CD4-positive, alpha-beta T cell treated with Interleukin-17A for 4 hours (primary cell): ENCODE data around the gene IRS2.

Experiments
- DNase-seq: peaks from one replicate; pipeline ENCODE4 v3.0.0-alpha.2; 2020; ENCODE audit warnings: mixed read lengths

IRS2 gene

GRCh38 chr13:109727251-109727650 is 59.1 kb downstream of the IRS2 start:
- no peak for DNase-seq

DNA sequence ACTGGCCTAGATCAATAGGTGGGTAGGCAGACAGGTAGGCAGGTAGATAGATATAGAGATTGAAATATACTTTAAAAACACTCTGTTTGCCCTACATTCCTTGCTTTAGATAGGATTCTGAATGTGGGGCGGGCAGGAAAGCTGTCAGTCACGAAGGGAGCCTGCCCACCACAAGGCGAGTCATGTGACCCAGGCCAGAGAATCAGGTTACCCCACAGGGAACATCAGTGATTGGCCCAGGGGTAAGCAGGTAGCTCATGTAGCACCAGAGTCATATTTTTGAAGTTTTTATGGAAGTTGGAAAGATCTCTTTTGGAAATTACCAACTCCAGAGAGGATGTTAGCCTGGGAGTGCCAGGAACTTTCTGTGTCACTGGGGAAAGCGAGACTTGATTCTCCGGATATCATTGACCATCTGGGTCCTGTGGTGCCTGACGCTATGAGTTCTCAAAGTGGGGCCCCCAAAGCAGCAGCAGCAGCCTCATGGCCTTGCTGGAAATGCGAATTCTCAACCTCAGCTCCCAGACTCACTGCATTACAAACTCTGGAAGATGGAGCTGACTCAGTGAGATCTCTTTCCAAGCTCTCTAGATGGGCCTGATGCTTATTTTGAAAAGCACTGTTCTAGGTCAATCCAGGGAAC is 60.3 kb downstream of the IRS2 start:
- DNase-seq: no peak

DNA sequence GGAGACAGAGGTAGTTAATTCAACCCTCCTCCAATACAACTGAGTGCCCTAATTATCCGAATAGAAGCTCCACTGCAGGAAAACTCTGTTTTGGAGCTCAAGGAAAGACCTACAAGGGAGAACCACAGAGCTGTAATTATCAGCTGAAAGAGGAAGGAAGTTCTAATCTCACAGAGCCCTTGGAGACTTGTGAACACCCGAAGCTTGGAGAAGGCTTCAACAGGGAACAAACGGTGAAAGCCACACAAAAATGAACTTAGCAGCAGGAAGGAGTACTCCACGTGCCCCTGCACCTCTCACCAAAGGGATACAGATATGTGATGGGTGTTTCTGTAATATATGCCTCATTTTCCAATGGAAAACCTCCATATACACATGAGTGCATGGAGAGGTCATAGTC is 61.1 kb downstream of the IRS2 start:
- no peak for DNase-seq

DNA sequence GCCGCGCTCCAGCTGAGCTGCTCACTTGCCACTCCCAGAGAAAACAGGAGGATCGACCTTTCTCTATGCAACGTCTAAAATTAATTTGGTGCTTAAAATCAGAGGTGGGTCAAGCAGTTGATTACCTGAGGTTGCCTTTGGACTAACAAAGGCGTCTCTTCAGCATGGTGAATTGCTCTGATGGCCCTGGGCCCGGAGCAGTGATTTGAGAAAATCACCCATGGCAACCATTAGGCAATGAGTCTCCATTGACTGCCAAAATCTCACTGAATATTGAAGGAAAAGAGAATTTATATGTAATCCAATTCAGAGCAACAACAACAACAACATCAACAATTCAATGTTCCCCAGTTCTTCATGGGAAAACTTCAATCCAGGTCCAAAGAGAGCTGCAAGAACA is 61.8 kb downstream of the IRS2 start:
- no peak for DNase-seq

- DNase-seq: no peak
Measured at GRCh38 chr13:109723046-109723445, 63.3 kb downstream of the IRS2 start.

GRCh38 chr13:109722068-109722467 is 64.3 kb downstream of the IRS2 start:
- DNase-seq: no peak

GRCh38 chr13:109720758-109721184 is 65.6 kb downstream of the IRS2 start:
- DNase-seq: no peak

GRCh38 chr13:109719962-109720646 is 66.3 kb downstream of the IRS2 start:
- DNase-seq: no peak

GRCh38 chr13:109718726-109719125 is 67.7 kb downstream of the IRS2 start:
- DNase-seq: no peak

GRCh38 chr13:109717686-109718085 is 68.7 kb downstream of the IRS2 start:
- no peak for DNase-seq

DNA sequence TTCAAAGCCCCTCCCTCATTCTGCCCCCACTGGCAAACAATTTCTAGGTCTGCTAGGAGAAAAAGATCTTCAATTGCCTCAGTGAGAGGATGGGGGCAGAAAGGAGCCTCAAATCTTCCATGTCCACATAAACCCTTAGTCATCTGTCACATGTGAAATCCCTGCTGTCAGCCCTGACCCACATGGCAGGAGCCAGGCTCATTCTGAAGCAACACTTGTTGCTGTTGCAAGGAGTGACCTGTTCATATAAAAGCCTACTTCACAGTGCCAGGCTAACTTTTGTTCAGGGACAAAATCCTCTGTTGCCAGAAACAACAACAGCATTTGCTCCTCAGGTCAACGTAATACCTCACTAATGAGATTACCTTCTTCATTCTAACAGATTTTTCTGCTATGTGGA is 70.5 kb downstream of the IRS2 start:
- no peak for DNase-seq

DNA sequence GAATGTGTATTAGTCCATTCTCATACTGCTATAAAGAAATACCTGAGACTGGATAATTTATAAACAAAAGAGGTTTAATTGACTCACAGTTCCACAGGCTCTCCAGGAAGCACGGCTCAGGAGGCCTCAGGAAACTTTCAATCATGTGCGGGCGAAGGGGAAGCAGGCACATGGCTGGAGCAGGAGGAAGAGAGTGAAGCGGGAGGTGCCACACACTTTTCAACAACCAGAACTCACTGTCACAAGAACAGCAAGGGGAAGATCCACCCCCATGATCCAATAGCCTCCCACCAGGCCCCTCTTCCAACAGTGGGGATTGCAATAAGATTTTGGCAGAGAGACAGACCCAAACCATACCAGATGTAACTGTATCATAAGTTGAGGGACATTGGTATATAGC is 72.7 kb downstream of the IRS2 start:
- no peak for DNase-seq

DNA sequence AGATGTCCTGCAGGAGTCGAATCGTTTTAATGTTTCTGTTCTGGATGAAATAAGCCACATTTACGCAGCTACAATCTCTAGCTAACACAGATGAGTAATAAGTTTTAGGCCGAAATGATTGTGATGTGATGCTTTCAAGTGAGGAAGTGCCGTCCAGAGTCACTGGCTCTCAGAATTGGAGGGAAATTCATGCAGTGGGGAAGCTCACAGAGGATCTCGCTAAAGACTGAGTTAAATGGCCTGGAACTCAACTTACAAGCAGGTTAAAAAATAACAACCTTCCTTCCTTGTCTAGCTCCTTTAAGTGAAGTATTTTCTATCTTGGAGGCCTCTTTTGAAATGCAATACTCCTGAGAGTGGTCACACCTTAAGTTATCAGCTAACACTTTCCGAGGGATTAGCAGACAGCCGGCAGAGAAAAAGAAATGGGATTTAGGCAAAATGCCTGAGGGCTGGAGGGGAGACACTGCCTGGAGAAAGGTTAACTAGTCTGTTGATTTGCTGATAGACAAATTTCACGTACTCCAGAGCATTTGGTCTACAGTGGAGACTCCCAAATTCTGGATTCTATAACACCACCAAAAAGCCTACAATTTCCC is 74.2 kb downstream of the IRS2 start:
- no peak for DNase-seq

DNA sequence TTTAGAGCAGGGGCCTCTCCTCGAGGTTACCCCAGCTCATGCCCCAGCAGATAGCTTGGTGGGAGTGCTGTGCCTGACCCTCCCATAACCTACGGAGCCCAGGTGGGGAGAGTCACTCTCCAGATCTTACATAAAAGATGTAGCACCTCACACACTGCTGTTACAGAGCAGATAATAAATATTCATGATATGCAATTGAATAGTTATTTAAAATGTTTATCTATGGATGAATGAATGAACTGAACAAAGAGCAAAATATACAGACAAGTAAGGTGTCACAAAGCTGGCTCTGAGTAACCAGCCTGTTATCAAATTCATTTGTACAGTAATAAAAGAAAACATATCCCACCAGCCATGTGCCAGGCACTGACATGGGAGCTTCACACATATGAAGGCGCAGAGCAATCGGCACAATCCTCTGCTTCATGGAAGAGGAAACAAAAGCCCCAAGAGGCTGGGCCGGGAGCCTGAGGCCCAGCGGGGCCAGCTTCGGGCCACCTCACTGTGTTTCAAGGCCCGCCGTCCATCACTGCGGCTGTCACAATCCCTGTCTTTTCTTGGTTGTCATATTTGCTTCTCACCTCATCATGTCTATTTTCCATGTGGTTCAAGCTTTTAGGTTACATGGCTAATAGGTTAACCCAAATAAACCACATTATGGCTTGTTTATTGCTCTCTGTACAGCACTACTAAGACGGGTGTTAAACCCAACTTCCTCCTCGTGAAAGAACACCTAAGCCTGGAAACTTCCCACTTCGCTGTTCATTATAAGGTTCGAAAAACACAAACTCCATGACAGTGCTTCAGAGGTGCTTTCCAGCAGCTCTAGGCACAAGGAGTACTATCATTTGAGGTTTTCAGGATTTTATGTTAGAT is 78.4 kb downstream of the IRS2 start:
- DNase-seq: no peak

DNA sequence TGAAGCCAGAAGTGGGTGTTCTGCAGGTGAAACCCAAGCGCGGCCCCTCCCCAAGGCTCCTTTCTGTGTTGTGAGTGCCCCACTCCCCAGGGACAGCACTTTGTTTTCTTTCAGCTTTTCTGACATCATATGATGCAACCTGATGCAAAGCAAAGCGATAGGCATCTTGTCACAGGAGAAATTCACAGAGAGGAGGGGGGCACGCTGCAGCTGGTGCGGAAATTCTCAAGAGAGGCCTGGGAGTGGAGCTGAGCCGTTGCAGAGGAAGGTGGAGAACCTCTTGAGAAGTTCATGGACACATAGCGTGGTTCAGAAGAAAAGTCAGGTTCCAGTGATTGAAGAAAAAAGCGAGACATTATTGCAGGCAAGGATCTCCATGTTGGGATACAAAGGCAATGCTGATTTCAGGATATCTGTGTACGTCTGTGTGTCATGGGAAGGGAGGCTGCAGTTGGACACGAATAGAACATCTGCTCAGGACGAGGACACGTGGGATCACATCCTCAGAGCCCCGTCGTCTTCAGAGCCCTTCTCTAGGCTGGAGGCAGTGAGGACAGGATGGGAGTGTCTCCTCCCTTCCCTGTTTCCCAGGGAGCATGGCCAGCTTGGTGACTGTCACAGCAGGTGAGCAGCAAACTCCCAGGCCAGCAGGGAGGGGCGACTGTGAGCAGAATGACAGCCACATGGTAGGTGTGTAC is 79.2 kb downstream of the IRS2 start:
- no peak for DNase-seq

DNA sequence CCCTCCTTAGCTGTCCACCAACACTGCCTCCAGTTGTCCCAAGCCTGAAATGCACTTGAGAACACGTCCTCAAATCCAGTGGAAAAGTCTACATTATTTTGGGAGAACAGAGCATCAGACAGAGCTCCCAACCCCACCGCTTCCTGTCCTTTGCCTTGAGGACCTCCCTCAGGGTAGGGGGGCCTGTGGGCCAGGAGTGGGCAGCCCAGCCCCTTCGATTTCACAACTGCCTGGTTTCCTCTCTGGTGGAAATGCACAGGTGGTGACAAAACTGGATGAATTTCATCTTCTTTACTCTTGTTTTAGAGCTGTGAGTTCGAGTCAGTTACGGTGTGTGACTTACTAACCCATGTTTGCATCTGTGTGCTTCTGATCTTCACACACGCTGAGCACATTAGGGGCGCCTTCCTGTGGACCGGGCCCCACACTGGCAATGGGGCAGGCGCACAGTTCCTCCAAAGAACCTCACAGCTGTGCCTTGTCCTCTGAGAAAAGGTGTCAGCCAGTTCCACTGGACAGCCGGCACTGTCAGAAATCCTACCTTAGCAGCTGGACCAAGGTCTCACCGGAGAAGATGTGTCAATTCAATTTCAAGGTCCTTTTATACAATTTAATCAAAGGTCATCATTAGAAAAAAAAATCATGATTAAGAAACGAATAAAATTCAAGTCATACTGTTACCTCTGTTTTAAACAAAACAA is 80.2 kb downstream of the IRS2 start:
- DNase-seq: no peak

DNA sequence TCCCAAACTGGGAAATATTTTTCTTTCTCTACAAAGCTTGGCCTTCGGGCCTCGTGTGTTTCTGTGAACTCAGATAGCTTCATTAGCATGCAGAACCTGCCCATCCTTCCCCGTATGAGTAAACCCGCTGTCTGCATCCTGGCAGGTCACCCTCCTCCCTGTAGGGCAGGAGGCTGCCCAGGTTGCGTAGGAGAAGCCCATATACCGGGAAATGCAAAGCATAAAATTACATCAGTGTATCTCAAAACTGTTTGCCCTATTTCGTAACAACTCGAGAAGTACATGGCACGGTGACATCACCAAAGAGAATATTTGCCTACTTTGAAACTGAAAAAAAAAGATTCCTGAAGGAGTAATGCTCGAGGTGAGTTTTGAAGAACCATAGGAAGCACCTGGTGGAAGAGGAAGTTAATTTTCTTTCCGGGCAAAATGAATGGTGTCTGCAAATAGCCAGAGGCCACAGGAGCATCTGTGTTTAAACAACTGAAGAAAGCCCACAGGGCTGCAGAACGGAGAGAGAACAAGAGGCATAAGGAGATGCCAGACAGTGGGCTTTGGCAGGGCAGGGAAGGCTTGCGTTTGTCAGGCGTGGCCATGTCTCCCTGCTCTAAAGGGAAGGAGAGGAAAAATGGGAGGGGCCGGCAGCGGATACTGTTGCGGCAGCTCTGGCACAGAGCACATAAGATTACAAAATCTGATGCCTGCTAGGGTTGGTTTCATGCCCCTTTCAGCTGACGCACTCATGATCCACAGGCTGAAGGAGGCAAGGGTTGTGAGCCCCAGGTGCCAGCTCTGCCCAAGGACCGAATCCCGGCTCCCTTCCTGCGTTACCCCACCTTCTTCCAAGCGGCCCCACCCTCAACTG is 81.4 kb downstream of the IRS2 start:
- no peak for DNase-seq

DNA sequence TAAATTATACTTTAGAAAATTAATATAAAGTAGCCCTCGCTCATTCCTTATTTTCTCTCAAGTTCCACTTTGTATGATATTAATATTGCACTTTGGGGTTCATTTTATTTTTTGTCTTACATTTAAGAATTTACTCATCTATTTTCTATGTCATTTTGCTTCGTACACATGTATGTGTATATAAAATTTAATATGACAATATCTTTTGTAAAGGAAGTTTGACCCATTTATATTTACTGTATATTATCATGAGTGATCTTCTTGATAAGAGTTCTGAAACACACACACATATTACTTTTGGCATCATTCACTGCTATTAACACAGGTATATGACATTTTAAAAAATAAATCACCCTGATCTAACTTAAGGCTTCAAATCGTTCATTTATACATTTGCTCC is 83.1 kb downstream of the IRS2 start:
- no peak for DNase-seq
